IPS DF 6.9 (cell line): ENCODE data around the gene PMEPA1.

Experiments
- DNase-seq: peaks from one replicate; pipeline ENCODE4 v3.0.0-alpha.2; 2013; ENCODE audit warnings: low read depth, low spot score
- H3K27ac ChIP-seq: one replicate; pipeline ENCODE4 v1.5.1; 2013; ENCODE audit warnings: low read length, control low read depth
- H3K27me3 ChIP-seq: 2 replicates; pipeline ENCODE4 v1.6.1; 2013; ENCODE audit warnings: mild to moderate bottlenecking, low read length; ENCODE audit not compliant: control insufficient read depth, insufficient read depth
- H3K36me3 ChIP-seq: 2 replicates; pipeline ENCODE4 v1.6.1; 2013; ENCODE audit warnings: low read length; ENCODE audit not compliant: control insufficient read depth, insufficient read depth
- H3K4me1 ChIP-seq: 2 replicates; pipeline ENCODE4 v1.6.1; 2013; ENCODE audit warnings: low read length; ENCODE audit not compliant: control insufficient read depth, insufficient read depth
- H3K4me3 ChIP-seq: 2 replicates; pipeline ENCODE4 v1.5.1; 2013; ENCODE audit warnings: mild to moderate bottlenecking, low read length
- H3K9me3 ChIP-seq: 2 replicates; pipeline ENCODE4 v1.6.1; 2013; ENCODE audit warnings: low read length, inconsistent platforms; ENCODE audit not compliant: control insufficient read depth, insufficient read depth
- WGBS: extraction: QIAGEN DNeasy Blood & Tissue Kit; methylation state at CpG from one replicate; pipeline ENCODE4 v1.1.7; 2013; ENCODE audit warnings: mixed read lengths, missing lambda C conversion rate; ENCODE audit not compliant: insufficient read length, insufficient coverage; 5-methylcytosine and 5-hydroxymethylcytosine counted together

PMEPA1 gene

DNA sequence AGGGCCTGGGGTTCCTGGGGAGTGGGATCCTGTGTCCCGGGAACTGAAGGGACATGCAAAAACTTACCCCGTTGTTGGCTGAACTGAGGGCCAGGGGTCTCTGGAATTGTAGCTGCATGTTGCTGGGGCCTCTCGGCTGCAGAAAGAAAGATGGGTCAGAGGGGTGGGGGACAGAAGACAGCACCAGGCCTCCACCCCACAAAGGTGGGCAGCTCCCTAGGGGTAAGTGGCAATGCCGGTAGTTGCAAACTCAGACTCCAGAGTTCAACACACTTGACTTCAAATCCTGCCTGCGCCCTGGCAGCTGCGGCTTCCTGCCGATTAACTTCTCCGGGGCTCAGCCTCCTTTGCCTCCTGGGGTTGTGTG lies 94.4 kb downstream of the PMEPA1 start:
- no peak for DNase-seq
- H3K4me3 ChIP-seq, result no peak overlapping the region
- H3K4me1 ChIP-seq, result no peaks in the 10 kb centered on the region
- WGBS, result no CpG with 5 or more reads among the region's 8 CpGs
- no peaks in the 10 kb centered on the region for H3K36me3 ChIP-seq
- no peak overlapping the region for H3K27ac ChIP-seq
- H3K27me3 ChIP-seq, result no peaks in the 10 kb centered on the region
- no peaks in the 10 kb centered on the region for H3K9me3 ChIP-seq

GRCh38 chr20:57614490-57615444 lies 95.0 kb downstream of the PMEPA1 start:
- H3K27me3 ChIP-seq, result no peaks in the 10 kb centered on the region
- no CpG with 5 or more reads among the region's 16 CpGs for WGBS

DNA sequence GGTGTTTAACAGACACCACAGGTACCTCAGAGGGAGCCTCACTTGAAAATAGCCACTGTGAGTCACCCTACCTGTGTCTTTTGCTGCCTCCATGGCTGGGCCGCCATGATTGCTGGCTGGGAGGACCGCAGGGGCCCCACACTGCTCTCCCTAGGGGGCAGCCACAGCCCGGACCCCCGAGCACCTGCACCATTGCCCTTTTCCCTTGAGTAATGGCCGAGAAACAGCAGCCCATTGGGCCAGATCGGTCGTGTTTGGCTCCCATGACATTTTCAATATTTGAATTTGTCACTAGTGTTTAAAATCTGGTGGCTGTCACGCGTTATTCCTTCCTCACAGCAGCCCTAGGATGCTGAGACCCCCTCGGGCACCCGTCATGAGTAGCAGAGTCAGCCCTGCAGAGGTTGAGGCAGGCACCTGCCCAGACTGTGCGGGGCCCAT lies 96.3 kb downstream of the PMEPA1 start:
- no peaks in the 10 kb centered on the region for H3K27me3 ChIP-seq
- H3K4me3 ChIP-seq, result no peak overlapping the region
- WGBS, result no CpG with 5 or more reads among the region's 12 CpGs
- no peak overlapping the region for H3K27ac ChIP-seq
- H3K9me3 ChIP-seq, result no peaks in the 10 kb centered on the region
- H3K36me3 ChIP-seq, result no peaks in the 10 kb centered on the region
- DNase-seq, result no peak
- 0 out of 2 replicates have a peak, but pooled peaks cover 2% of the 10 kb centered on the region for H3K4me1 ChIP-seq

More at GRCh38 chr20:57614490-57615444, 95.0 kb downstream of the PMEPA1 start:
- Histone ChIP-seq H3K27ac (no peak overlapping the region), H3K4me3 (no peak overlapping the region), H3K36me3 (no peaks in the 10 kb centered on the region), H3K9me3 (no peaks in the 10 kb centered on the region), H3K4me1 (no peaks in the 10 kb centered on the region)
- DNase-seq, result no peak

DNA sequence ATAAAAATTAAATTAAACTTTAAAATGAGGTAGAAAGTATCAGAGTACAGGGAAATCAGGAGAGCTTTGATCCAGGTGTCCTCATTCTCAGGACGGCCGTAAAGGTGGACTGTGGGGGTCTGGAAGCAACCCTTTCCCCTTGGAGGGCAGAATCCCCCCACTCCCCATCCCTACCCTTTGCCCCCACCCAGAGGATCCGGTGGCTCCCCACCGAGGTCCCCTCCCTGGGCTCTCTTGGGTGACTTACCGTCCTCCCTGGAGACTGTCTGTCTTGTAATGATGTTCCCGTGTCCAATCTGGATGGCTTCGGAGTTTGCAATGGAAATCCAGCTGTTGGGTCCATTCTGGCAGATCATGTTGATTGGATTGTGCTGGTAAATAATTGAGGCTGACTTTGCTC lies 96.9 kb downstream of the PMEPA1 start:
- no peak overlapping the region for H3K4me3 ChIP-seq
- no CpG with 5 or more reads among the region's 7 CpGs for WGBS
- DNase-seq, result no peak

GRCh38 chr20:57612436-57612835 lies 97.4 kb downstream of the PMEPA1 start:
- Histone ChIP-seq H3K27me3 (no peaks in the 10 kb centered on the region), H3K27ac (no peak overlapping the region)
- WGBS, result no CpG with 5 or more reads among the region's 7 CpGs

More for the DNA sequence above, 96.9 kb downstream of the PMEPA1 start:
- H3K36me3 ChIP-seq, result no peaks in the 10 kb centered on the region
- no peaks in the 10 kb centered on the region for H3K27me3 ChIP-seq
- H3K9me3 ChIP-seq, result no peaks in the 10 kb centered on the region
- H3K27ac ChIP-seq, result no peak overlapping the region
- H3K4me1 ChIP-seq, result 0 out of 2 replicates have a peak, but pooled peaks cover 2% of the 10 kb centered on the region

GRCh38 chr20:57611586-57612311 lies 98.1 kb downstream of the PMEPA1 start:
- Histone ChIP-seq H3K4me1 (0 out of 2 replicates have a peak, but pooled peaks cover 2% of the 10 kb centered on the region), H3K9me3 (no peaks in the 10 kb centered on the region), H3K27ac (no peak overlapping the region), H3K4me3 (no peak overlapping the region), H3K36me3 (no peaks in the 10 kb centered on the region), H3K27me3 (no peaks in the 10 kb centered on the region)
- WGBS, result no CpG with 5 or more reads among the region's 18 CpGs
- DNase-seq, result no peak

More at GRCh38 chr20:57612436-57612835, 97.4 kb downstream of the PMEPA1 start:
- Histone ChIP-seq H3K4me1 (0 out of 2 replicates have a peak, but pooled peaks cover 2% of the 10 kb centered on the region), H3K4me3 (no peak overlapping the region), H3K9me3 (no peaks in the 10 kb centered on the region), H3K36me3 (no peaks in the 10 kb centered on the region)
- DNase-seq, result no peak

- no peak overlapping the region for H3K27ac ChIP-seq
- no peaks in the 10 kb centered on the region for H3K27me3 ChIP-seq
- no peak overlapping the region for H3K4me3 ChIP-seq
- no peaks in the 10 kb centered on the region for H3K9me3 ChIP-seq
- no peaks in the 10 kb centered on the region for H3K36me3 ChIP-seq
- H3K4me1 ChIP-seq, result 0 out of 2 replicates have a peak, but pooled peaks cover 2% of the 10 kb centered on the region
- no CpG with 5 or more reads among the region's 18 CpGs for WGBS
- no peak for DNase-seq
These were observed 99.4 kb downstream of the PMEPA1 start for GRCh38 chr20:57610261-57610952.

DNA sequence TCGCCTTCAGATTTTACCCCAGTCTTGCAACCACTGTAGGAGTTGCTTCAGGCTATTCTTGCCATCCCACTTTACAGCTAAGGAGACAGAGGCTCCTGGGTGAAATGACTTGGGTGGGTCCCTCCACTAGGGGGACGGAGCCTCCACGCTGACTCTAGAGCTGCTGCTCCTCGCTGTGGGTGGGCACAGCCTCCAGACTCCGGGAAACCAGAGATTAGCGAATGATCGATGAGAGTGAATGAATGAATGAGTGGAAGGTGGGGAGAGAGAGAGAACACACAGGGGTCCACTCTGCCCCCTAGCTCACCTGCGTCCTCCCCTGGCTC lies 100.0 kb downstream of the PMEPA1 start:
- Histone ChIP-seq H3K27me3 (no peaks in the 10 kb centered on the region), H3K27ac (no peak overlapping the region), H3K9me3 (no peaks in the 10 kb centered on the region), H3K36me3 (no peaks in the 10 kb centered on the region), H3K4me1 (0 out of 2 replicates have a peak, but pooled peaks cover 2% of the 10 kb centered on the region), H3K4me3 (no peak overlapping the region)
- no CpG with 5 or more reads among the region's 8 CpGs for WGBS
- no peak for DNase-seq

DNA sequence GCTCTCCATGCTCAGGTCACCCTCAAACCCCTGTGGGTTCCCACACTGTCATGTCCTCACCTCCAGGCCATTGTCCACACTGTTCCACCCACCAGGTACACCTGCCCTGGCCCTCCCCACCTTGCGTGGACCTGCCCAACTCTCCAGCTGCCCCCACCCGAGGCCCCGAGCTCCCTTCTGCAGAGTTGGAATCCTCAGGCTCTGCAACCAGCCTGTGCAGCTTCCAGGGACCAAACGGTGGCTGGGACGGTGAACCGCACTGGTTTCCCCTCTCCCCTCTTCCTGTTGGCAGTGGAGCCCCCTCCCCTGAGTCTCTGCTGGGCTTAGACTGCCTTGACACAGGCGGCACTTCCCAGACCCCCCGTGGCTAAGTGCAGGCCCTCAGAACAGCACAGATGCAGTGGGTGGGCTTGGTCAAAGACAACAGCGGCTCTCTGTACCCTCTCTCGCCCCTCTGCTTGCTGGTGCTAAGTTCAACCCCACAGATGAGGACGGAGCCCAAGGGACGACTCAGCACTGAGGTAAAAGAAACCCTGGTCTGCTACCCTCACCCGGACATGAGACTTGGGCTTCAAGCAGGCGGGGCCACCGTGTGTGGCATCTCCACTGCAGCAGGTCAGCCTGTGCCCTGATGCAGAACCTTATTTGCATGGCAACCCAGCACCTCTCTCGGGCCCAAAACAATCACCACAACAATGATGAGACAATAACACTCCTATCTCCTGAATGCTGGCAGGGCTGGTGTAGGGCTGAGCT lies 100.6 kb downstream of the PMEPA1 start:
- WGBS, result no CpG with 5 or more reads among the region's 16 CpGs
- no peak overlapping the region for H3K4me3 ChIP-seq
- H3K27ac ChIP-seq, result no peak overlapping the region
- H3K27me3 ChIP-seq, result no peaks in the 10 kb centered on the region
- H3K4me1 ChIP-seq, result 0 out of 2 replicates have a peak, but pooled peaks cover 2% of the 10 kb centered on the region
- no peak for DNase-seq
- H3K9me3 ChIP-seq, result no peaks in the 10 kb centered on the region
- H3K36me3 ChIP-seq, result no peaks in the 10 kb centered on the region
